IMR-90 (cell line): ENCODE measurements around the gene COMMD8. TPM values are rescaled to one million over a fixed set of nuclear protein-coding genes. Genes with fewer than 3 reads are reported as not detected.

Experiments used
- ATAC-seq: fragments of 200-7000 bp; cut with Tn5 transposase; 2 replicates; pipeline ENCODE4 v1.9.1; 2020; ENCODE audit warnings: low read depth, mild to moderate bottlenecking, moderate library complexity
- BruUV-seq: library from RNA; stranded (reverse); fragments of 400-500 nt; replicated peaks from 2 replicates; lab custom pipeline; 2021; lab: Mats Ljungman, UMichigan
- CTCF ChIA-PET: fragments of 300-600 bp; formaldehyde crosslinking; extraction: SDS; loops from one replicate; lab custom pipeline; 2021; ENCODE audit warnings: antibody characterized with exemption; lab: Yijun Ruan, JAX
- POLR2A ChIA-PET: fragments of 300-600 bp; sonication (Branson Sonifier 250); formaldehyde crosslinking; loops from one replicate; lab custom pipeline; 2022; ENCODE audit warnings: antibody characterized with exemption; ENCODE audit not compliant: unreplicated experiment; lab: Charles Lee
- DNase-seq: peaks from one replicate; pipeline ENCODE4 v3.0.0; 2013
- H2AFZ ChIP-seq: replicated peaks from 2 replicates; pipeline ENCODE3; 2013; ENCODE audit warnings: low read length, mild to moderate bottlenecking; ENCODE audit not compliant: poor library complexity
- H2AK5ac ChIP-seq: 2 replicates; pipeline ENCODE4 v1.6.1; 2013; ENCODE audit warnings: low read depth, low read length, inconsistent platforms
- H2AK9ac ChIP-seq: replicated peaks from 2 replicates; pipeline ENCODE3; 2013; ENCODE audit warnings: mild to moderate bottlenecking, low read depth, low read length, moderate library complexity; ENCODE audit not compliant: poor library complexity
- H2BK120ac ChIP-seq: 2 replicates; pipeline ENCODE4 v1.6.1; 2013; ENCODE audit warnings: low read depth, low read length, inconsistent platforms
- H2BK15ac ChIP-seq: 3 replicates; pipeline ENCODE4 v1.6.1; 2013; ENCODE audit warnings: low read depth, low read length, inconsistent platforms
- H2BK20ac ChIP-seq: 2 replicates; pipeline ENCODE4 v1.6.1; 2013; ENCODE audit warnings: low read depth, mild to moderate bottlenecking, inconsistent platforms, low read length, moderate library complexity
- H2BK5ac ChIP-seq: 2 replicates; pipeline ENCODE4 v1.6.1; 2013; ENCODE audit warnings: mild to moderate bottlenecking, low read depth, low read length, inconsistent platforms; ENCODE audit not compliant: poor library complexity, severe bottlenecking
- H3K14ac ChIP-seq: replicated peaks from 2 replicates; pipeline ENCODE4 v1.6.1; 2013; ENCODE audit warnings: low read depth, low read length, inconsistent platforms
- H3K18ac ChIP-seq: 2 replicates; pipeline ENCODE4 v1.6.1; 2013; ENCODE audit warnings: low read depth, low read length, control low read depth
- H3K23ac ChIP-seq: 2 replicates; pipeline ENCODE4 v1.6.1; 2013; ENCODE audit warnings: low read depth, low read length, inconsistent platforms
- H3K27ac ChIP-seq: 2 replicates; pipeline ENCODE4 v1.5.1; 2013; ENCODE audit warnings: mild to moderate bottlenecking, control low read depth, low read length; ENCODE audit not compliant: insufficient read depth
- H3K27me3 ChIP-seq: 2 replicates; pipeline ENCODE4 v1.6.1; 2013; ENCODE audit warnings: low read length; ENCODE audit not compliant: control insufficient read depth, insufficient read depth
- H3K36me3 ChIP-seq: 2 replicates; pipeline ENCODE4 v1.6.1; 2013; ENCODE audit warnings: low read length, mixed read lengths; ENCODE audit not compliant: control insufficient read depth, insufficient read depth
- H3K4ac ChIP-seq: 2 replicates; pipeline ENCODE4 v1.6.1; 2013; ENCODE audit warnings: low read depth, low read length, inconsistent platforms
- H3K4me1 ChIP-seq: 2 replicates; pipeline ENCODE4 v1.6.1; 2013; ENCODE audit warnings: low read length, mixed read lengths; ENCODE audit not compliant: control insufficient read depth, insufficient read depth
- H3K4me2 ChIP-seq: 2 replicates; pipeline ENCODE4 v1.6.1; 2013; ENCODE audit warnings: low read depth, mild to moderate bottlenecking, control low read depth, low read length, moderate library complexity
- H3K4me3 ChIP-seq: 2 replicates; pipeline ENCODE4 v1.5.1; 2013; ENCODE audit warnings: low read depth, mild to moderate bottlenecking, control low read depth, low read length, moderate library complexity; ENCODE audit not compliant: insufficient read depth
- H3K56ac ChIP-seq: 2 replicates; pipeline ENCODE4 v1.6.1; 2013; ENCODE audit warnings: low read length, inconsistent platforms; ENCODE audit not compliant: insufficient read depth; ENCODE audit errors: extremely low read depth
- H3K79me1 ChIP-seq, 2 experiments: 2 replicates each; pipeline ENCODE4 v1.6.1; 2013; ENCODE audit warnings: low read length in 2 of 2, inconsistent platforms in 1 of 2, low read depth in 1 of 2
- H3K9ac ChIP-seq: 2 replicates; pipeline ENCODE4 v1.6.1; 2013; ENCODE audit warnings: low read depth, low read length, control low read depth
- H3K9me1 ChIP-seq: 2 replicates; pipeline ENCODE4 v1.6.1; 2013; ENCODE audit warnings: low read length, inconsistent platforms; ENCODE audit not compliant: insufficient read depth
- H3K9me3 ChIP-seq: 2 replicates; pipeline ENCODE4 v1.6.1; 2013; ENCODE audit warnings: low read length; ENCODE audit not compliant: control insufficient read depth, insufficient read depth
- H4K20me1 ChIP-seq: 2 replicates; pipeline ENCODE4 v1.6.1; 2013; ENCODE audit warnings: low read length, inconsistent platforms; ENCODE audit not compliant: insufficient read depth
- H4K5ac ChIP-seq: 2 replicates; pipeline ENCODE4 v1.6.1; 2013; ENCODE audit warnings: mild to moderate bottlenecking, low read depth, low read length, control low read depth
- H4K8ac ChIP-seq, 2 experiments: 2 replicates each; pipeline ENCODE4 v1.6.1; 2013; ENCODE audit warnings: low read depth in 2 of 2, low read length in 2 of 2, control low read depth in 1 of 2, inconsistent platforms in 1 of 2
- H4K91ac ChIP-seq: 2 replicates; pipeline ENCODE4 v1.6.1; 2013; ENCODE audit warnings: low read depth, low read length, inconsistent platforms; ENCODE audit not compliant: insufficient read depth
- BHLHE40 ChIP-seq: fragments of 150-350 bp; IDR thresholded peaks from 2 replicates; pipeline ENCODE4 v1.6.1; 2016; ENCODE audit warnings: mild to moderate bottlenecking, low read depth, low read length
- CEBPB ChIP-seq: IDR thresholded peaks from 2 replicates; pipeline ENCODE4 v1.6.1; 2012; ENCODE audit warnings: low read depth, low read length, improper control_type of control experiment
- CHD1 ChIP-seq: IDR thresholded peaks from 2 replicates; pipeline ENCODE4 v1.6.1; 2012; ENCODE audit warnings: low read depth, low read length, improper control_type of control experiment
- CTCF ChIP-seq: conservative IDR thresholded peaks from 2 replicates; pipeline ENCODE4 v1.5.1; 2012; ENCODE audit warnings: mild to moderate bottlenecking, low read depth, low read length, improper control_type of control experiment
- ELK1 ChIP-seq: fragments of 150-350 bp; IDR thresholded peaks from 2 replicates; pipeline ENCODE4 v1.6.1; 2016; ENCODE audit warnings: low read depth, mild to moderate bottlenecking, low read length, moderate library complexity, borderline replicate concordance
- FOS ChIP-seq: fragments of 150-350 bp; IDR thresholded peaks from 2 replicates; pipeline ENCODE4 v1.6.1; 2016; ENCODE audit warnings: low read depth, low read length
- MAZ ChIP-seq: IDR thresholded peaks from 2 replicates; pipeline ENCODE4 v1.6.1; 2012; ENCODE audit warnings: low read depth, mild to moderate bottlenecking, low read length, improper control_type of control experiment, moderate library complexity, borderline replicate concordance
- MXI1 ChIP-seq: IDR thresholded peaks from 2 replicates; pipeline ENCODE4 v1.6.1; 2012; ENCODE audit warnings: low read depth, mild to moderate bottlenecking, low read length, moderate library complexity, borderline replicate concordance
- NFE2L2 ChIP-seq: fragments of 150-350 bp; IDR thresholded peaks from 2 replicates; pipeline ENCODE4 v1.6.1; 2016; ENCODE audit warnings: low read depth, mild to moderate bottlenecking, low read length
- POLR2A ChIP-seq: IDR thresholded peaks from 2 replicates; pipeline ENCODE4 v1.6.1; 2012; ENCODE audit warnings: mild to moderate bottlenecking, low read depth, low read length
- RAD21 ChIP-seq: IDR thresholded peaks from 2 replicates; pipeline ENCODE4 v1.6.1; 2012; ENCODE audit warnings: low read length, improper control_type of control experiment
- RCOR1 ChIP-seq: IDR thresholded peaks from 2 replicates; pipeline ENCODE4 v1.6.1; 2012; ENCODE audit warnings: mild to moderate bottlenecking, low read length, improper control_type of control experiment; ENCODE audit not compliant: insufficient replicate concordance
- RFX5 ChIP-seq: IDR thresholded peaks from 2 replicates; pipeline ENCODE4 v1.8.0; 2012; ENCODE audit warnings: low read depth, mild to moderate bottlenecking, low read length, moderate library complexity
- SMC3 ChIP-seq: fragments of 150-350 bp; IDR thresholded peaks from 2 replicates; pipeline ENCODE4 v1.6.1; 2016; ENCODE audit warnings: low read depth, mild to moderate bottlenecking, antibody characterized with exemption, low read length, moderate library complexity
- WGBS, 2 experiments: methylation state at CpG; one replicate each; pipeline versions ENCODE4 v1.1.5 to v1.1.7; 2013; ENCODE audit warnings: missing lambda C conversion rate in 2 of 2; ENCODE audit not compliant: insufficient read length in 1 of 2; ENCODE audit errors: extremely low coverage in 2 of 2; 5-methylcytosine and 5-hydroxymethylcytosine counted together
- dilution Hi-C: fragments of 300-500 bp; cut with HindIII; formaldehyde crosslinking; loops from one replicate; pipeline ENCODE4 v1.14.3; 2018; ENCODE audit warnings: low sequenced_read_pairs; ENCODE audit not compliant: unreplicated experiment
- in situ Hi-C: fragments of 300-500 bp; cut with MboI; formaldehyde crosslinking; loops from 3 replicates; pipeline ENCODE4 v1.14.3; 2019; ENCODE audit warnings: low sequenced_read_pairs, inconsistent platforms, mixed read lengths
- intact Hi-C: fragments of 100-400 bp; cut with micrococcal nuclease; formaldehyde crosslinking; loops from 2 replicates; pipeline ENCODE4 v1.10.0; 2022
- polyA plus RNA-seq, 3 experiments: library from polyadenylated mRNA; depleted of rRNA; stranded (reverse); fragments of >200 nt; gene quantifications; 2 replicates each; pipeline ENCODE4 v1.2.3, GENCODE V29; 2012; ENCODE audit warnings: low replicate concordance in 1 of 3
- total RNA-seq: library from RNA; depleted of rRNA; stranded (reverse); fragments of >200 nt; gene quantifications from 2 replicates; pipeline ENCODE4 v1.2.3, GENCODE V29; 2012

COMMD8 gene
- total and polyA plus RNA-seq, 2 of the 4 experiments (the other 2 are of a cell fraction) = 12.5 to 12.6 TPM

- ChIA-PET POLR2A (no interaction called here), CTCF (no interaction called here)
- Histone ChIP-seq H3K9me1 (no peaks in the 10 kb centered on the region; the same call in 1 of the 2 replicates), H4K5ac (no peak overlapping the region), H3K23ac (no peak overlapping the region), H2AK5ac (no peak overlapping the region), H3K18ac (no peak overlapping the region), H2AFZ (no peak overlapping the region), H3K79me1 (no peaks in the 10 kb centered on the region), H3K27me3 (no peaks in the 10 kb centered on the region), H2BK120ac (no peak overlapping the region), H3K36me3 (no peaks in the 10 kb centered on the region), H3K4ac (no peak overlapping the region), H2BK15ac (no peak overlapping the region), H4K8ac (no peak overlapping the region), H3K9ac (no peak overlapping the region), H3K9me3 (no peaks in the 10 kb centered on the region), H3K4me3 (no peak overlapping the region), H3K4me1 (no peaks in the 10 kb centered on the region), H2BK20ac (no peak overlapping the region), H3K56ac (no peak overlapping the region), H3K14ac (no peak overlapping the region), H3K4me2 (no peak overlapping the region), H3K27ac (no peak overlapping the region), H4K20me1 (no peaks in the 10 kb centered on the region), H2AK9ac (no peak overlapping the region), H2BK5ac (no peak overlapping the region), H4K91ac (no peak overlapping the region)
- in situ Hi-C loops = no loop called here
- ATAC-seq = no peak
- WGBS, 2 experiments = no CpG with 5 or more reads among the region's 2 CpGs
- TF ChIP-seq FOS (no peak), NFE2L2 (no peak), RFX5 (no peak), ELK1 (no peak), RCOR1 (no peak), CTCF (no peak), SMC3 (no peak), POLR2A (no peak), CEBPB (no peak), RAD21 (no peak), BHLHE40 (no peak), MXI1 (no peak), MAZ (no peak), CHD1 (no peak)
- intact Hi-C loops = no loop called here
- no TSS peak for BruUV-seq
- dilution Hi-C loops = no loop called here
- no peak for DNase-seq
Measured at GRCh38 chr4:47427935-47428334, 35.6 kb downstream of the COMMD8 start.
